ENCODE results near the gene OBSCN.

DNA sequence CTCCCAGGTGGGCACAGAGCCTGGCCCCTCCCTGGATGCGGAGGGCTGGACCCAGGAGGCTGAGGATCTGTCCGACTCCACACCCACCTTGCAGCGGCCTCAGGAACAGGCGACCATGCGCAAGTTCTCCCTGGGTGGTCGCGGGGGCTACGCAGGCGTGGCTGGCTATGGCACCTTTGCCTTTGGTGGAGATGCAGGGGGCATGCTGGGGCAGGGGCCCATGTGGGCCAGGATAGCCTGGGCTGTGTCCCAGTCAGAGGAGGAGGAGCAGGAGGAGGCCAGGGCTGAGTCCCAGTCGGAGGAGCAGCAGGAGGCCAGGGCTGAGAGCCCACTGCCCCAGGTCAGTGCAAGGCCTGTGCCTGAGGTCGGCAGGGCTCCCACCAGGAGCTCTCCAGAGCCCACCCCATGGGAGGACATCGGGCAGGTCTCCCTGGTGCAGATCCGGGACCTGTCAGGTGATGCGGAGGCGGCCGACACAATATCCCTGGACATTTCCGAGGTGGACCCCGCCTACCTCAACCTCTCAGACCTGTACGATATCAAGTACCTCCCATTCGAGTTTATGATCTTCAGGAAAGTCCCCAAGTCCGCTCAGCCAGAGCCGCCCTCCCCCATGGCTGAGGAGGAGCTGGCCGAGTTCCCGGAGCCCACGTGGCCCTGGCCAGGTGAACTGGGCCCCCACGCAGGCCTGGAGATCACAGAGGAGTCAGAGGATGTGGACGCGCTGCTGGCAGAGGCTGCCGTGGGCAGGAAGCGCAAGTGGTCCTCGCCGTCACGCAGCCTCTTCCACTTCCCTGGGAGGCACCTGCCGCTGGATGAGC, 164.5 kb downstream of the OBSCN start:
- no peak for TF ChIP-seq SIN3A (IDR thresholded peaks at IDR 0.05; ENCODE audit: borderline replicate concordance, insufficient read depth, low read length)
- no peak for TF ChIP-seq TAF1 (IDR thresholded peaks at IDR 0.05; ENCODE audit: borderline replicate concordance, insufficient read depth, low read length)
- no peak for TF ChIP-seq POLR2AphosphoS5 (IDR thresholded peaks at IDR 0.05; ENCODE audit: low read depth, low read length)
- TF ChIP-seq, protein P1, sequence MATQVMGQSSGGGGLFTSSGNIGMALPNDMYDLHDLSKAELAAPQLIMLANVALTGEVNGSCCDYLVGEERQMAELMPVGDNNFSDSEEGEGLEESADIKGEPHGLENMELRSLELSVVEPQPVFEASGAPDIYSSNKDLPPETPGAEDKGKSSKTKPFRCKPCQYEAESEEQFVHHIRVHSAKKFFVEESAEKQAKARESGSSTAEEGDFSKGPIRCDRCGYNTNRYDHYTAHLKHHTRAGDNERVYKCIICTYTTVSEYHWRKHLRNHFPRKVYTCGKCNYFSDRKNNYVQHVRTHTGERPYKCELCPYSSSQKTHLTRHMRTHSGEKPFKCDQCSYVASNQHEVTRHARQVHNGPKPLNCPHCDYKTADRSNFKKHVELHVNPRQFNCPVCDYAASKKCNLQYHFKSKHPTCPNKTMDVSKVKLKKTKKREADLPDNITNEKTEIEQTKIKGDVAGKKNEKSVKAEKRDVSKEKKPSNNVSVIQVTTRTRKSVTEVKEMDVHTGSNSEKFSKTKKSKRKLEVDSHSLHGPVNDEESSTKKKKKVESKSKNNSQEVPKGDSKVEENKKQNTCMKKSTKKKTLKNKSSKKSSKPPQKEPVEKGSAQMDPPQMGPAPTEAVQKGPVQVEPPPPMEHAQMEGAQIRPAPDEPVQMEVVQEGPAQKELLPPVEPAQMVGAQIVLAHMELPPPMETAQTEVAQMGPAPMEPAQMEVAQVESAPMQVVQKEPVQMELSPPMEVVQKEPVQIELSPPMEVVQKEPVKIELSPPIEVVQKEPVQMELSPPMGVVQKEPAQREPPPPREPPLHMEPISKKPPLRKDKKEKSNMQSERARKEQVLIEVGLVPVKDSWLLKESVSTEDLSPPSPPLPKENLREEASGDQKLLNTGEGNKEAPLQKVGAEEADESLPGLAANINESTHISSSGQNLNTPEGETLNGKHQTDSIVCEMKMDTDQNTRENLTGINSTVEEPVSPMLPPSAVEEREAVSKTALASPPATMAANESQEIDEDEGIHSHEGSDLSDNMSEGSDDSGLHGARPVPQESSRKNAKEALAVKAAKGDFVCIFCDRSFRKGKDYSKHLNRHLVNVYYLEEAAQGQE (IDR thresholded peaks at IDR 0.05; ENCODE audit: insufficient read depth in 1 of 2, low read depth in 2 of 2, low read length in 2 of 2) = no peak
